BE2C (cell line): ENCODE results near the gene CPHXL. TPM values are rescaled to one million over a fixed set of nuclear protein-coding genes. Genes with fewer than 3 reads are reported as not detected.
A peak's percentile ranks its signal among the peaks of the same experiment; 100 is the strongest.

ENCODE experiments used
- DNase-seq: peaks from one replicate; pipeline ENCODE4 v3.0.0-alpha.2; 2020
- H3K27me3 ChIP-seq: fragments of 250-450 bp; sonication (Bioruptor Pico); 2 replicates; pipeline ENCODE4 v1.5.1; 2020; ENCODE audit warnings: mild to moderate bottlenecking
- H3K36me3 ChIP-seq: fragments of 250-450 bp; sonication (Bioruptor Pico); 2 replicates; pipeline ENCODE4 v1.5.1; 2020; ENCODE audit warnings: mild to moderate bottlenecking
- H3K4me1 ChIP-seq: fragments of 250-450 bp; sonication (Bioruptor Pico); 2 replicates; pipeline ENCODE4 v1.5.1; 2020
- H3K4me3 ChIP-seq: 2 replicates; pipeline ENCODE4 v1.5.1; 2011; ENCODE audit warnings: low read depth, low read length
- H3K9me3 ChIP-seq: fragments of 250-450 bp; sonication (Bioruptor Pico); 2 replicates; pipeline ENCODE4 v1.5.1; 2020
- CTCF ChIP-seq: IDR thresholded peaks from 2 replicates; pipeline ENCODE4 v1.5.1; 2012; ENCODE audit warnings: mild to moderate bottlenecking, low read depth, low read length
- polyA plus RNA-seq: library from polyadenylated mRNA; unstranded; fragments of >200 nt; gene quantifications from one replicate; pipeline ENCODE4 v1.2.1, GENCODE V29; 2012; ENCODE audit warnings: low read depth, missing spikeins; ENCODE audit not compliant: insufficient read length, insufficient read depth

The CPHXL gene
- not detected for polyA plus RNA-seq

DNA sequence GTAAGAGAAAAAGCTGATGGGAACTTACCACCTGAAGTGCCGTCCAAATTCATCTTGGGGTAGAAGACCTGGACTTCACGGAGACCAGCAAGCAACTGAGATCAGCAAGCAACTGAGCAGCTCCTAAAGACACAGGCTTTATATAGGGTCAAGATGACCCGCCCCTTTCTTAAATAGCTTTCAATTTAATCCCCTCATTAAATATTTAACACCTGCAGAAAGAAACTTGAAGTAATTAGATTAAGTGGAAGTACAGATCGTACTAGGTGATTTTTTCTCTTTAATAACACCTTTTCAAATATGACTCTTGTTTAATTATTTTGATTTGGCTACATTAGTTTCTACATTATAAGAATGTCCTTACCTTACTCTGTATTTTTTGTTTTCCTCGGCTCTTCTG, at the start of gene CPHXL:
TSS of gene CPHXL (minus strand) at position 101 of the 400 bp plus-strand sequence. CDS start at position 53, 48 bp downstream.
- no peaks in the 10 kb centered on the region for H3K4me1 ChIP-seq
- no peaks in the 10 kb centered on the region for H3K9me3 ChIP-seq
- H3K4me3 ChIP-seq, result no peak within 1 kb of the TSS
- TF ChIP-seq CTCF, result no peak
- no peak for DNase-seq
- no peaks in the 10 kb centered on the region for H3K27me3 ChIP-seq
- no peaks in the 10 kb centered on the region for H3K36me3 ChIP-seq

DNA sequence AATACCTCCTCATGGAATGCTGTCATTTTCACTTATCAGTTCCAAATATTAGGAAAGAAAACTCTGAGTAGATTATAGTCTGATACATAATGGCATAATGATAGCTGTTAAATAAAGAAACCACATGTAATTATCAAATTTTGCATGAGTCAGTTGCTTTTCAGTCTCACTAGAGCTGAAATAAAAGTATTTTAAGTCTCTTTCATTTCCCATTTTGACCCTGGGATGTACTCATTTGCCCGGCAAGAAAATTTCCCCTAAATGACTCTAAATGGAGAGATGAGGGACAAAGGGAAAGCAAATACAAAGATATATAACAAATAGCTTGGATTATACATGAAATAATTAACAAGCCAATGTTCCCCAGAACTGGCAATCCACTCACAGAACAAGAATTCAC, 47.9 kb upstream of the CPHXL start:
- no peak for TF ChIP-seq CTCF
- Histone ChIP-seq H3K36me3 (no peaks in the 10 kb centered on the region), H3K4me1 (no peaks in the 10 kb centered on the region), H3K9me3 (no peaks in the 10 kb centered on the region), H3K27me3 (no peaks in the 10 kb centered on the region; the same call in 1 of the 2 replicates), H3K4me3 (no peak overlapping the region)
- no peak for DNase-seq

GRCh38 chr16:75770051-75770450, 43.8 kb upstream of the CPHXL start:
- Histone ChIP-seq H3K4me3 (no peak overlapping the region), H3K4me1 (no peaks in the 10 kb centered on the region), H3K9me3 (no peaks in the 10 kb centered on the region), H3K27me3 (no peaks in the 10 kb centered on the region), H3K36me3 (no peaks in the 10 kb centered on the region)
- no peak for DNase-seq
- no peak for TF ChIP-seq CTCF

DNA sequence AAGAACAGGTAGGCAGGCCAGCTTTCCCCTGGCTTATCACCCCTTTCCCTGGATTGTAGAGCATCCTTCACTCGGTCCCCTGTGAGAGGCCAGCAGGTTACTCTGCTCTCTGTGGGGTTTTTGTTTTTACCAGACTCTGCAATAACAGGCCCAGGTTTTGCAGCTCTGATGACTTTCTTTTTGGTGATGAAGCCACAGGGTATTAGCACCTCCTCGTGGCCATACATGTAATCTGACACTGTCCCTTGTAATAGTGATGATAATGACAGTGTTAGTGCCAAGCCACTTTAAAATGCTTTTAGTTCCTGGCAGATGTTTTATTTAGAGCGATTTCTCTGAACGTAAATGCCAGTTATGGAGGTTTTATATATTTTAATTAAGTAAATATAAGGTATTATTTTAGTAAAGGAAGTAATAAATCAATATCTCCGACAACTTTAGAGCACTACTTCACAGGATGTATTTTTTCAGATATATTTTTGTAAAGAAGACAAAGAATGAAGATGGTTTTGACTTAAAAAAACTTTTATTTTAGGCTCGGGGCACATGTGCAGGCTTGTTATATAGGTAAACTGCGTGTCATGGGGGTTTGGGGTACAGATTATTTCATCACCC, 38.0 kb upstream of the CPHXL start:
- TF ChIP-seq CTCF, result peak; percentile 93
- no peaks in the 10 kb centered on the region for H3K27me3 ChIP-seq
- no peak overlapping the region for H3K4me3 ChIP-seq
- H3K9me3 ChIP-seq, result no peaks in the 10 kb centered on the region
- peak; percentile 50 for DNase-seq
- H3K4me1 ChIP-seq, result no peaks in the 10 kb centered on the region
- no peaks in the 10 kb centered on the region for H3K36me3 ChIP-seq

DNA sequence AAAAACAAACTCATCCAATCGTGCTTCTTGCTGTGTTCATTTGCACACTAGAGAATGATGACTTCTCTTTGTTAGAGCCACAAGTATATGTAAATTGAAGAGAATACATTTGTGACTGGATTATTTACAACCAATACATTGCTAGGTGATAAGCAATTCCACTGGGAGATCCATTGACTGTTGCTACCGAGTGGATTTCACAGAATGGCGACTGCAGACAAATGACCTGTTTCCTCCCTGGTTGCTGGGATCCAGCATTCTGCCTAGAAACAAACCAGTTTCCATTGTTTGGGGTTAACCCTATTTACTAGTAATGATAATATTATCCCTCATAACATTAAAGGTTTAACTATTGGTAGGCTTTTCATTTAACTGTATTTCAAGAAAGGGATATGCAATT, 36.9 kb upstream of the CPHXL start:
- no peaks in the 10 kb centered on the region for H3K9me3 ChIP-seq
- H3K36me3 ChIP-seq, result no peaks in the 10 kb centered on the region
- H3K27me3 ChIP-seq, result no peaks in the 10 kb centered on the region
- DNase-seq, result no peak
- no peak overlapping the region for H3K4me3 ChIP-seq
- no peak for TF ChIP-seq CTCF
- H3K4me1 ChIP-seq, result no peaks in the 10 kb centered on the region

- H3K27me3 ChIP-seq, result no peaks in the 10 kb centered on the region
- no peaks in the 10 kb centered on the region for H3K4me1 ChIP-seq
- H3K4me3 ChIP-seq, result no peak overlapping the region
- no peak for TF ChIP-seq CTCF
- no peaks in the 10 kb centered on the region for H3K9me3 ChIP-seq
- H3K36me3 ChIP-seq, result no peaks in the 10 kb centered on the region
- no peak for DNase-seq
These were observed 36.5 kb upstream of the CPHXL start for GRCh38 chr16:75762746-75763145.
